GM11168 (cell line): ENCODE data around the gene GFI1.

Experiments
- in situ Hi-C: fragments of 300-500 bp; cut with MboI; formaldehyde crosslinking; loops from one replicate; pipeline ENCODE4 v1.12.0; 2022; ENCODE audit warnings: low sequenced_read_pairs; ENCODE audit not compliant: unreplicated experiment

The GFI1 gene

GRCh38 chr1:92493139-92493538, 6.4 kb upstream of the GFI1 start:
- in situ Hi-C loops = loop anchor here (10.0 kb wide), 1 partner anchor 188 kb away; no protein-coding TSS in a partner anchor

- in situ Hi-C loops = no loop called here
Observed at GRCh38 chr1:92488832-92489231, 2.1 kb upstream of the GFI1 start.

GRCh38 chr1:92488416-92488815, 1.7 kb upstream of the GFI1 start:
- in situ Hi-C loops = no loop called here

- in situ Hi-C loops = no loop called here
Observed at GRCh38 chr1:92487078-92487605, 417 bp upstream of the GFI1 start.

- in situ Hi-C loops = no loop called here
Observed at GRCh38 chr1:92485381-92486250, 1.1 kb downstream of the GFI1 start.

GRCh38 chr1:92484472-92485380, 2.0 kb downstream of the GFI1 start:
- in situ Hi-C loops = loop anchor here (5.0 kb wide), 1 partner anchor 118 kb away; no protein-coding TSS in a partner anchor

GRCh38 chr1:92483610-92484471, 2.9 kb downstream of the GFI1 start:
- in situ Hi-C loops = loop anchor here (5.0 kb wide), 1 partner anchor 118 kb away; no protein-coding TSS in a partner anchor

- in situ Hi-C loops = loop anchor here (5.0 kb wide), 1 partner anchor 119 kb away; no protein-coding TSS in a partner anchor
Observed at GRCh38 chr1:92482665-92483609, 3.8 kb downstream of the GFI1 start.

- in situ Hi-C loops = loop anchor here (5.0 kb wide), 1 partner anchor 120 kb away; no protein-coding TSS in a partner anchor
Observed at GRCh38 chr1:92481971-92482664, 4.6 kb downstream of the GFI1 start.

GRCh38 chr1:92481599-92481925, 5.2 kb downstream of the GFI1 start:
- in situ Hi-C loops = loop anchor here (5.0 kb wide), 1 partner anchor 121 kb away; no protein-coding TSS in a partner anchor

GRCh38 chr1:92480813-92481598, 5.7 kb downstream of the GFI1 start:
- in situ Hi-C loops = loop anchor here (5.0 kb wide), 1 partner anchor 121 kb away; no protein-coding TSS in a partner anchor

GRCh38 chr1:92480200-92480812, 6.4 kb downstream of the GFI1 start:
- in situ Hi-C loops = loop anchor here (5.0 kb wide), 1 partner anchor 122 kb away; no protein-coding TSS in a partner anchor

GRCh38 chr1:92479587-92479986, 7.1 kb downstream of the GFI1 start:
- in situ Hi-C loops = no loop called here

GRCh38 chr1:92478393-92478792, 8.3 kb downstream of the GFI1 start:
- in situ Hi-C loops = no loop called here

- in situ Hi-C loops = no loop called here
Observed at GRCh38 chr1:92476071-92476631, 10.6 kb downstream of the GFI1 start.

GRCh38 chr1:92475029-92475428, 11.7 kb downstream of the GFI1 start:
- in situ Hi-C loops = no loop called here
